A204.1 (cell line): Measurements from ENCODE around the gene NKAIN2.

Experiments
- FAIRE-seq: peaks from 2 replicates; lab custom pipeline; 2012; peaks lifted over from hg19 to GRCh38; lab: Jason Lieb, UNC

The NKAIN2 gene

DNA sequence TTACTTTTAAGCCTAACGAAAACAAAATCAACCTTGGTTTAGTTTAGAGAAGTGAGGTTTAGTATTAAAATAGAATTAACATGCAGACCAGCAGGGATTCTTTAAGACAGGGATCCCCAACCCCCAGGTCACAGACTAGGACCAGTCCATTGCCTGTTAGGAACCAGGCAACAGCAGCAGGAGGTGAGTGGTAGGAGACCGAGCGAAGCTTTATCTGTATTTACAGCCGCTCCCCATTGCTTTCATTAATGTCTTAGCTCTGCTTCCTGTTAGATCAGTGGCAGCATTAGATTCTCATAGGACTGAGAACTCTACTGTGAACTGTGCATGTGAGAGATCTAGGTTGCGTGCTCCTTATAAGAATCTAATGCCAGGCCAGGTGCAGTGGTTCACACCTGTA is 225.9 kb downstream of the NKAIN2 start:
- no peak for FAIRE-seq

DNA sequence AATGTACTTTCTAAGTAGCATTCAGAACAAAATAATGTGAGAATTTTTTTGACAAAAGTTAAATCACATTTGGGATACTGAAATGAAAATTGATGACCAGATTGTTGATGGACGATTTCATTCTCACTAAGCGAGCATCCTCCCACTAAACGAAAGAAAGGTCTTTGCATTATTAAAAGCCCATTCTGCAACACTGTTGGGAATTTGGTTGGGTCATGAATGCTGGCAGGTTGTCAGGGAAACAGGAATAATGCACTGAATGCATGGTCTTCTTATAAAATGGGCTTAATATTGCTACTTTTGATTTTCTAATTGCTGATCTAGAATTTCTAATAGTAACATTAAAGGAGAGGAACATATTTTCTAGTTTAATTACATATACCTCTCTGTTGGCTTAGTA is 229.8 kb downstream of the NKAIN2 start:
- no peak for FAIRE-seq

DNA sequence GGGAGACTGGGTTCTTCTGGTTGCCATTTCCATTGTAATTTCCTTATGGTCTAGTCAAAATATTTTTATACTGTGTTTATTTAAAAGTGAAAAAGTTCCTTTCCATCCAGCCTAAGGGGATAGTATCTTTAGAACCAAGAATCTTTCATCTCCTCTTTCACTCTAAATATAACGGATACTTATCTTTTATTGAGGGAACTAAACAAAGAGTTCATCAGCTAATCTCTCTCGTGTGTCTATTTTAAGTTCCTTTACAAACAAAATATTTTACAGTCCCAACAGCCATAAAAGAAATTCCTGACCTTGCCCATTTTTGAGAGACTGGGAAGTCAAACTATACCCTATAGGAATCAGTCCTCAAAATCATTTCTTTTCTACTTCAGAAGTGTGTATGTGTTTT is 232.7 kb downstream of the NKAIN2 start:
- FAIRE-seq: no peak

DNA sequence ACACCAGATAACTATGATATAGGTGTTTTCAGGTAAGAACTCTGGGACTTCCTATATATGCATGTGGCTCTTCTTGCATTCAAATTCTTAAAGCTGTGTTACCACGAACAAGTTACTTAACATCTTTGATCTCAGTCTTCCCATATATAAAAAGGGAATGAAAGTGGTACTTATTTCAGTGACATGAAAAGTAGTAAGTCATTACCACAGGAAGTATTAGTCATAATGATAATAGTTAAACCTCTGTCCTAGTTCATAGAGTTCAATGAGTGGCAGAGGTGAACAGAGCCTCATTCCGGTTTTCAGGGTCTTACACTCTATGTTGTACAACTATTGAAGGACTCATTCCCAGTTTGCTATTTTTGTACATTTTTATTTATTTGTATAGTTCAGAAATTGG is 237.0 kb downstream of the NKAIN2 start:
- FAIRE-seq: no peak

DNA sequence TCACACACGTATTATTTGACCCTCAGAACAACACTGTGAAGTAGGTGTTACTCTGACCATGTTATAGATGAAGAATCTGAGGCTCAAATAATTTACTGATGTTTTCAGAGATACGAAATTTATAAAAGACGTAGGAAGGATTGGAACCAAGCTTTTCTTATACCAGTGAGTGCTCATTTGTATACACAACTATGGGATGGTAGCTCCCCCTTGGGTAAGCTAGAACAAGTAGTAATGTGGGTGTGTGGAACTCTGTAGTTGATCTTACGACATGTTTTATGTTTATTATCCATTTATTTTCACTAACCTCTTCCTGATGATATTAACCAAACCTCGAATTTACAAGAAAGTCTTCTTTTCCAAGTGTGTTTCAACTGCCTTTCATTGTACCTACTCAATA is 248.5 kb downstream of the NKAIN2 start:
- FAIRE-seq: no peak

DNA sequence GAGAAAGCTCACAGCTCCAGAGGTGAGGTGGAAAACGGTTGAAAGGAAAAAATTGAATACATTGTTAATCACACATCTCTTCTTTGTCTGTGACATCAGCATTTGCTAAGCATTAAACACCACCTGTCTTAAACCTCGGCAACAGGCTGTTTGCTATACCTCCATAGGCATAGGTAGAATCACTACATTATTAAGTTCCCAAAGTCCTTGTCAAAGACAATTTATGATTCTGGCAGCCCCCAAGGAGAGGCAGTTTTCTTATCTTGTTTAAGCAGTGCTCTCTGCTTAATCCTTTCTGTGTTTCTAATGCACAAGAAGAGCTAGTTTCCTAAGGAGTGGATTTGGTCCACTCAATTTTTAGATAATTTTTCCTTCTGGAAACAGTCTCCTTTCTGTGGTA is 249.7 kb downstream of the NKAIN2 start:
- FAIRE-seq: no peak

DNA sequence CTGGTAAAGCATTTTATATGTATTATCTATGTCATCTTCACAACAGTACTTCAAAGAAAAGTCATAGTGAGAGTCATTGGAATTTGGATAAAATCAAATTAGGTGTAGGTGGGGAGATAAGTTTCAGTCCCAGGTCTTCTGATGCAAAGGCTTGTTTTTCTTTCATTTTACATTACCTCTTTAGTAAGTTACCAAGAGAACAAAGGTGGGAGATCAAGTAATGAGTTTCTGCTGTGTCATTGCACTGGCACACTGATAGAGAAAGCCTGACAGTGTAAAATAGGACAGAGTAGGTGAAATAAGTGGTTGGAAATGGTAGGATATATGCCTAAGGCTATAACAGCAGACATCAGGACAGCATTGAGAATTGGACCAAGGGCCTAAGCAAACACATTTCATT is 250.4 kb downstream of the NKAIN2 start:
- no peak for FAIRE-seq

DNA sequence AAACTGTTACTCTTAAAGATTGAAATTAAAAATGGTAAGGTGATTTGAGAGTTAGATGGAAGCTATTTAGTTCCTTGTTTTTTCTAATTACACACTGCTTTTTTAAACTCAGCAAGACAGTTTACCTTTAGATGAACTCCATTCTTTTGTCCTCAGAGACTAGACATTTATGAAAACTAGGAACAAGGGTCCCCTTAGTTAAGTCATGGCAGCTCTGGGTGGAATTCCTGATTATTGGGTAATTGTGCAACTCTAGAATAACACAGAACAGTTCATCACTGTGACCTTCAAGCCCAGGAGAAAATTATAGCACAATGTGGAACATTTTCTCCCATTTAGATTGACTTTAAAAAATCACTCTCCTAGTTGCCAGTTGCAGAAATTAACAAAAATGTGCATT is 251.7 kb downstream of the NKAIN2 start:
- no peak for FAIRE-seq

DNA sequence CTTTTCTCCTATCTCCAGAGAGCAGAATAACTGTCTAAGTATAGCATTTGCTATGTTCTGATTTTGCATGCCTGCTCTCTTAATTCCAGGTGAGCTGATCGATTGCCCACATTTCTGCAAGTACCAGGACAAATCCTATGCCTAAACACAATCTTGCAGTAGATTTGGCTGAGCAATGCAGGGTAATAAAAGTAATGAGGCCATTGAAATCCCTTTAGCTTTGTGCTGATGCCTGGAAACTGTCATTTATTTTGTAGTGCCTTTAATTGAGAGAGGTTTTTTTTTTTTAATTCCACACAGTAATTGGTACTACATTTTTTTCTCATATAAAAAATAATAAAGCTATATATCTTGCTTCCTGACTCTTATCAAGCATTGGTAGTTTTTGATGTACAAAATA is 252.3 kb downstream of the NKAIN2 start:
- no peak for FAIRE-seq

DNA sequence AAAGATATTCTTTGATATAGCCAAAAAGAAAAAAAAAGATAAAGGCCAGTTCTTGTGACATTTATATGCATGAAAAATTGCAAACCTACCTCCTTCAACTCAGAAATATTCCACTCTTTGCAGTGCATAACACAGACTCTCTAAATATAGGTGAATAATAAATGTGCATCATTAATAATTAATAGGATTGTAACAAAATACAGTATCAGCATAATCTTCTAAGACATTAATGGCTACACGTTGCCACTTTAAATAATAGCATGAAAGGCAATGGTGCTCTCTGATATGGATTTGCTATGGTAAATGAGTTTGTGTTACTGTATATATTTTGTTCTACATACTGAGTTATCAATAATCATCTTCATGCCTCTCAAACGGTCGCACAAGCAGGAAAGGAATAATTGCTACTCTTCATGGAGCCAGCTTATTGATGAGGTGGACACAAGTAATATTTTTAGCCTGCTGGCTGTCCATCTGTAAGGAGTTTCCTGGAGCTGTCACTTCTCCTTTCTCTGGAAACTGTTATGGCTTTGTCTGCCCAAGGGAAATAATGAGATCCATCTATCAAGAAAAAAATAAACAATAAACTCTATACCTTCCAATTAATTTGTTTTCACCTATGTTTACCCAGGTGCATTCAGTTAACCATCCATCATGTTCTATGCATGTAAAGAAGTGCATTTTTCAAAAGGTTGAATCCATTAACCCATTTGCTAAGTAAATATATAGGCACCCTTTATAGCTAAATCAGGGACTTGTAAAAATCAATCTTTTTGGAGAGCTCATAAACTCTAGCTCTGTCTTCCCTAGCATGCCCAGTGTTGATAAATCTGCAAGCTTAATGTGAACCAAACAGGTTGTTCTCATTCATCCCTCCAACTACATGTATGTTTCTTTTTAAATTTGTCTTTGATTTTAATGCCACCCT is 253.0 kb downstream of the NKAIN2 start:
- no peak for FAIRE-seq

DNA sequence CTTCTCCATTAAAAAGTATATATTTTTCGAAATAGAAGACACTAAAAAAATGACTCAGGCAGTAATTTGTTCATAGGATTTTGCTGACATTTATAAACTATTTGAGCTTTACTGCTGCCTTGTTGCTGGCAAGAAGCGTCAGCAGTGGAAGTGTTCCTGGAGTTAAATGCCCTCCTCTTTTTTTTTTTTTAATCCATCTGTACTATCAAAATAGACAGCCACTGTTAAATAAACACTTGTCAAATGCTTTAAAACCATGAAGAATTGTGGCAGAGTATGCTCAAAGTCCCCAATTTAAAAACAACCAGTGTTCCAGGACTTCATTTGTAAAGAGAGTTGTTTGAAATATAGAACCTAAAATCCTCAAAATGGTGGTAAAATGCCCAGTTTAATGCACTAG is 253.8 kb downstream of the NKAIN2 start:
- FAIRE-seq: no peak

DNA sequence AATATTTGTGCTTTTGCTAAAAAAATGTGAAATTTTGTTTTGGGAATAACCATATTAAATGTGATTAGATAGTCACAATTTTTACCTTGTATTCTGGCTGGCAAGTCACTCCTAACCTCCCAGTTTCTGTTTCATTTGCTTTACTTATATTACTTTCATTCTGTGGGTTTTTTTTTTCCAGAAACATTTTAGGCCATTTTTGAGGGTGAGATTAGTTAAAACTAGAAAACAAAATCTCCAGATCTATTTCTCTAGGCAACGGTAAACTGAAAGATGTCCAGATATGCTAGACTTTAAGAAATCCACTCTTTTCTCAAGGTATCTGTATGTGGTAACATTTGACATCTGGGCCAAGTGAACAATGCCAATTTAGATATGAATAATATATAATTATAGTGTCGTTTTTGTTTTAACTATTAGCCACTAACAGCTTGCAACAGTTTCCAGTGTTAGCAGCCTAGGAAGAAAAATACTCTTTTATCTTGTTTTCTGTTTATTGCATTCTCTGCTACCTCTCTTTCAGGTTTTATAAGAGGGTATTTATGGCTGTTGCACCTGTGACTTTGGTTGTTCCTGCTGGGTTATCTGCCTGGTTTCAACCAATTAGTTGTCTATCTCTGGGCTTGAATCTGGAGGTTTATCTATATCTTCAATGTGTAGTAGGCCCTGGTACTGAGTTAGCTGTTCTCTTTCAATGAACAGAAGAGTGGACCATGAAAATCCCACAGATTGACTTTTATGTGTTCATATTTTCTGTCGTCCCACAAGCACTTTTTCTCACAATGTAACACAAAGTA is 260.9 kb downstream of the NKAIN2 start:
- FAIRE-seq: no peak

DNA sequence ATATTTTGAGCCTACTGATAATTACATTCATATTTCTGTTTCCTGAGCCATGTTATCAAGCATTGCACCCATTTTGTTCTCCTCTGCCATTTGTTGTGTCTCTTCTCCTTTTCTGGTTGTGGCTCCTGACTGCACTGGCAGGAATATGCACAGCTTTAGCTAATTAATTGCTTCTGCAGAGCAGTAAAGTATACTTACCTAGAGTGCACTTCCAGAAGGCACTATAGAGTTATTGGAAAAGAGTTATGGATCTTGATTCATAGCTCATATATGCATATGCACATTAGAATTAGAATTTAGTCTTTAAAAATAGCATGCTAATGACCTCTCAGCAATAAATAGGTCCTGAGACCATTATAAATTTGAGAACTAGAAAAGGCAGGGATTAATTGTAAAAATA is 262.6 kb downstream of the NKAIN2 start:
- no peak for FAIRE-seq

DNA sequence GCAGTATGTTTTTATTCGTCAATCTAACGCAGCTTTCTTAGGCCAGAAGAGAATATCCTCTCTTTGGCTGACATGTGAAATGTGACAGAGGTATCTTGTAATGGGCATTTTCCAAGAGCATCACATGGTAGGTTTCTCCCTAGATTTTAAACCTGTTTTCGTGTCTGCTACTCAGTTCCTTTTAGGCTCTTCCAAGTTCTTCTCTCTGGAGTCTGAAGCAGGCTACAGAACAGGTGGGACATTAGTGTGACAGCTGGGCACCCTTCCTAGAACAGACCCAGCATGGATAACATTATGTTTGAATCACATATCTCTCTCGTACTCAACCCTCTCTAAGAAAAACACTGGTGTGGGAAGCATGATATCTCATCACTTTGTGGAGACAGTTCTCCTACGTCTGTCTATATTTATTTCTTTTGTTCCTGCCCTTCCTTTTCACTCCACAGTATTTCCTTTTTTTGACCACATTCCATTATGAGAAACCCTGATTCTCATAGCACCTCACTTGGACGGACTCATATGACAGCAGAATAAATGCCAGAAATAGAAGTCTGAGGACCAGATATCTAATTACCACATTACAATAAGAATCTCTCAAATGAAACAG is 263.4 kb downstream of the NKAIN2 start:
- FAIRE-seq: no peak

DNA sequence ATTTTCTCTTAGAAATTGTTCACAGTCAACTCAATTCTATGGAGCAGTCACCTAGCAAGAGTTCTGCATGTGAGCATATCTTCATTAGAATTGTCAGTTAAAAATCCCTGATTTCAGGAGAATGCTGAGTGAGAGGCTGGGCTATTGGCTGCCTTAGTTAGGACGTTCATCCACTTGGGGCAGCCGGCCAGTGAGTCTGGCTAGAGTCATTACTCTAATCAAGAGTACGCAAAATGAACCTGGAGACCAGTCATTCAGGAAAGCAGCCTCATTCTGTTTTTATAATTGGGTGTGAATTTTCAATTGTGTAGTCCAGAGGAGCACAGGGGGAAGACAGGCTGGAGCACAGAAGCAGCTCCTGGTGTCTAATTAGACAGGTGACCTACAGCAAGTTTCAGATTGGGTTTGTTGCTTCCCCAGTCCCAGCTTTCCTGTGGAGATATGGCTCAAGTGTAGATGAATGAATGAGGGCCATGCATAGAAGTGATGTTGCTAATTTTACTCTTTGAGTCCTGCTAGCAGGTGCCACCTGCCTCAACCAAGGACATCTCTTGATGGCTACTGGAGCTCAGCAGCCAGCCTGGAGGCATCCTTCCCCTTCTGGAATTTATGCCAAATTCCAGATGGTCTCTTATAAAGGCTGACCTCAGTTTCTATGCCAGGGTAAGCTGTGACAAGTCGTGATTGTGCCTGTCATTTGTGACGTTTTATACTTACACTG is 265.7 kb downstream of the NKAIN2 start:
- no peak for FAIRE-seq

DNA sequence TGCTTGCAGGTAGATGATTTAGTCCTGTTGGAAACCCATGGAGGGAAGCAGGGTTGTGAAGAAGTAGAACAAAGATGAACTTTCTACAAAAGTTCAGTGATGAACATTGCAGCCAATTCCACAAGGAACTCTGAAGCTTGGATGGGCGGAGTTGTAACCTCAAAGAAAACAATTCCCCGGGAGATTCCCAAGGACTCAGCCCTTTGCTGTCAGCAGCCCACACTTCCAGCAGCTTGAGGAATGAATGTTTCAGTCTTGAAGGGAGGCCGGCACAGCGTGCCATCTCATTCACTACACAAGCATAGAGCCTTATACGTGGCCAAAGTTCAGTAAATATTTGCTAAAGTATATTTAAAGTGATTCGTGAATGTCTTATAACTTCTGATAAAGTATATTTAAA is 269.4 kb downstream of the NKAIN2 start:
- FAIRE-seq: no peak

DNA sequence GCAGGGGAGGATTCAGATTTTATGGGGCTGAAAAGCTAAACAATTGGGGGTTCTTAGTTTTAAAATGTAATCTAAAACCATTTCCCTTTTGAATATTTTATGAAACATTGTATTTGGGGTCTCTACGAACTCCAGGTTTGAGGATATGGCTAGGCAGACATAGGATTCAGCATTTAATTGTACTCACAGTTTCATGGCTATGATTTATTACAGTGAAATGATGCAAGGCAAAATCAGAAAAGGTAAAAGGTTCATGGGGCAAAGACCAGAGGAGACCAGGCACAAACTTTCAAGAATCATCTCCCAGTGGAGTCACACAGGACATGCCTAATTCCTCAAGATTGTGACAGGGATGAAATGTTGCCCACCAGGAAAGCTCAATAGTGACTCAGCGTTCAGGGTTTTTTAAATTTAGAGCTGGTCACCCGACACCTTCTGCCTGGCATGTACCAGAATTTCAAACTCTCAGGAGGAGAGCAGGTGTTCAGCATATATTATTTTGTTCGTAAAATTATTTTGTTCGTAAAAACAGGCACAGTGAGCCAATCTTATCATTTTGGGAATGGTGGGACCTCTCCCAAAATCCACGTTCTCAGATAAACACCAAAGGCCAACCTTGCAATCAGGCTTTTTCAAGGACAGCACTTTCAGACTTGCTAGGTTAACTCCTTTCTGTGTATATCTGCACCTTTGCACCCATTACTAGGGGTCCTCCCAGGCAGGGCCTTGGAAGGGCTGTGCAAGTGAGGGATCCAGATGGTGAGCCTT is 270.3 kb downstream of the NKAIN2 start:
- FAIRE-seq: no peak

DNA sequence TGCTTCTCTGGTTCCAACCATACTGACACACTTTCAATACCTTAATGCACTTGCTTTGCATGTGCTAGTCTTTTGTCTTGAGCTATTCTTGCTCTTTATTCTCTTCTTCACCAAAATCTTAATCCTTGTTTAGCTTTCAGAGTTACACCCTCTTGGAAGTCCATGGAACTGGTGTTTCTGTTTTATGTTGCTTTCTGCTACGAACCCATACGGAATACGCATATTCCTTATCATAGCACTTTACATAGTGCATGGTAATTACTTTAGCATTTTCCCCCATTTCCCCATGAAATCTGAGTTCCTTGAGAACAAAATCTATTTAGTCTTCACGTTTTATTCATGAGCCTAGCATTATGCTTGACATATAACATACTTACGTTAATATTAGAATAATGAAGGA is 270.9 kb downstream of the NKAIN2 start:
- no peak for FAIRE-seq

DNA sequence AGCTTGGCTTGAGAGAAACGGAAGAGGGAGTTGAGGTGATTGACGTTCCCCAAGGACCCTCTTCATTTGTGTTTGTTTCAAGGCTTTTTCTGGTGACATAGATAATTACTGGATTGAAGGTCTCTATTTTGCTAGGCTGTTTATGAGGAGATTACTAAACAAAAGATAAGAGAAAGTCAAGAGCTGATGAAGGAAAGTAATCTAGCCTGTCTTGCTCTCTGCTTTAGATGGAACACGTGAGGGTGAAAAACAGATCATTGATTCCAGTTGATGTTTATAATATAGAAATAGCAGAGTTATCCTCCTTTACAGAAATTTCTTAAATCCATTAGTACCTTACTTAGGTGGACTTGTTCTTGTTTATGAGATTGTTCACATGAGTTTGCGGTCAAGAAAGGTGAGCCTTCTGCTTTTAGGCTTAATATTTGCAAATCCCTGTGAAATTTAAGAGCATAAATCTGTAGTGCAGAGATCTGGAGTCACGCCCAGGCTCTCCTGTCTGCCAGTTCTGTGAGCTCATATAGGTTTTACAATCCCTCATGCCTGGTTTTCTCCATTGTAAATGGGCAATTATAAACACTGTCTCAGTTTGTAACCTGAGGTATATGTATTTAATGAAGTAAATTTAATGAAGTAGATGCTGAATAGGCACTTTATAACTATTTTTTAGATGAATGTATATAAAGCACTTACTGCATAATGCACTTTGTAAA is 272.8 kb downstream of the NKAIN2 start:
- no peak for FAIRE-seq

DNA sequence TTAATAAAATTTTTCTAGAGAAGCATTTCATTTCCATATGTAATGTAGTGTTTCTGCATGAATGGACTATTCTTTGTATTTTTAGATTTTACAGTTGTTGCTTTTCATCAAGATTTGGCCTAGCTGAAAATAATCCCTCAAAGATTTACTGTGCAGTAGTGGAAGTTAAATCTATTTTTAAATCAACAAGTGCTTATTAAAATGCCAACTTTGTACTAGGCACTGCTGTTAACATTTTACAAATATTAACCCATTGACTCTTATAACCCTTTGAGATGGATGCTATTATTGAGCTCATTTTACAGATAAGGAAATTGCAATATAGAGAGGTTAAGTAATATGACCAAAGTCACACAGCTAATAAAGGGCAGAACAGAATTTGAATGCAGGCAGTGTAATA is 274.5 kb downstream of the NKAIN2 start:
- FAIRE-seq: no peak

DNA sequence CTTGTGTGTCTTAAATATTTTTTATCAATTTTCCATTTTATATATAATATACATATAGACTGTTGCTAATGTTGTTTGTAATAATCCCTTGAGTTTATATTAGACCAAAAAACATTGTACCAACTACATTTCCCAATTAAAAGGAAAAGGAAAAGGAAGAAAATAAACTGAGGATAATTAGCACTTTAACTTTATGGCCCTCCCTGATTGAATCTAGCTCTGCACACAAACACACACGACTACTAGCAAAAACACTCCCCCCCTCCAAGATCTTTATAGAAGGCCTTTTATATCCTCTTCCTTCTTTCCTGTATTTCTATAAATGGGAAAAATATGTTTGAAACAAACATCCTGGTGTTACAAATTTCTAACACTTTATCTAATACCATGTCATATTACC is 276.8 kb downstream of the NKAIN2 start:
- FAIRE-seq: no peak
